Pons (tissue), 1 donor: Measurements from ENCODE around the gene GFRA1.
"Not testable (repeated sequence)": the region's sequence is repeated elsewhere in the genome, so short reads cannot be mapped to it uniquely, and the experiment has no call there.

Source experiments
- DNase-seq: peaks from one replicate; pipeline ENCODE4 v3.0.0-alpha.2; 2016; ENCODE audit warnings: low spot score

The GFRA1 gene

DNA sequence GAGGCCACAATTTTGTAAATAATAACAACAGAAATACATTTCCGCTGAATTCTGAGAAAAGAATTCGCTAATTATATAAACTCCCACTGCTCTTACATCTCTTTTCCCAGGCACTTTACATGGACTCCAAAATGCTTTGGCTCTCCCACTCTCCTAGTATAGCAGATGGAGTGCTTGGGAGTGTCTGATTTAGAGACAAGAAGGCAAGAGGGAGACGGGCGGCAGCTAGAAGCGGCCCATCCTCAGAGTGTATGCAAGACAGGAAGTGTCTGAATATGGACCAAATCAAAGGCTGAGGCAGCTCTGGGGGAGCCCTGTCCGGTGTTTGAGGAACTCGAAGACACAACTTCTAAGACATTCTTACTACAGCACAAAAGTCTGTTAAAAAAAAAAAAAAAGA is 212.1 kb downstream of the GFRA1 start:
- DNase-seq = no peak

DNA sequence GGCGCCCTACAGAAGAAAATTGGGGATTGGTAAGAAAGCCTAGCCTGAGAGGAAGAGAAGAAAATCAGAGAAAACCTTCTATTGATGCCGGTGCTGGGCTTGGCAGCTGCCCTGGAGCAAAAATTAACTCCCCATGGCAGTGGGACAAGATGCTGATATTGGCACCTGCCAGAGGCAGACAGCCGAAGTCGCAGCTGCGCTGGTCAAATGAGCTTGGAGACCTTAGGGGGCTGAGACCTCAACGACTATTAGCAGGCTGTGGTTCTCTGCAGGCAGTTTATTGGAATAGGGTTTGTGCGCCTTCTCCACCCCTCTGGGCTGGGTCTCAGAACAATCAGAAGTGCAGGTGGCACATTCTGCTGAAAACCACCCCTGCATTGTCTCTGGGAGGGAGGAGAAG is 213.7 kb downstream of the GFRA1 start:
- no peak for DNase-seq

DNA sequence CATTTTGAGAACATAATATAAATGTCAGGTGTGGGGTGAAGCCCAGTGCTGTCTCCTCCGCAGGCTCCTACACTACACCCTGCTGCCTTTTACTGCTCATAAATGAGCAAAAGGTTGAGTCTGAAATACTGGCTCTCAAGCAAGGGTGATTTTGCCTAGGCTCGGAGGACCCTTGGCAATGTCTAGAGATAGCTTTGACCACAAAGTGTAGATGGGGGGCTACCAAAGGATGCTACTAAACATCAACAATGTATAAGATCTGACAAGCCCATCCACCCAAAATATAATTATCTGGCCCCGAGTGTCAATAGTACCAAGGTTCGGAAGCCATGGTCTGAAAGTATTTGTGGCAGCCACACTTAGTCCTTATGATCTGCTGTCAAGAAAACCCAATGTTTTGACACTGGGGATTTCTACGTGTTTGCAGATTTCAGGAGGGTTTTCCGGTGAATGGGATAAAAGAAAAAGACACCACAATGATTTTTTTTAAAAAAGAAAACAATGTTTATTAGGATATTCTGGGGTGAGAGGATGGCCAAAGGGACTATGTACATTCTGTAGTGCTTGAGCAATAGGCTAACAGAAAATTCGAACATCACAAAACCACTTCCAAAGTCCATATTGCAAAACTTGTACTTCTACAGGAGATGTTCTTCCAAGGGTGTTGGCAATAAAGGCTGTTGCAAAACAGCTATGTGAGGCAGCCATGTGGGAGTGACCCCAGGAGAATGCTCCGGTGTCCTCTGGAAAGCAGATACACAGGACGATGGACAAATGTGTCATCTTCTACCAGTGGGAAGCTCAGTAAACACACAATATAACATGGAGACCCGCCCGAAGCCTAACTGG is 216.3 kb downstream of the GFRA1 start:
- no peak for DNase-seq

DNA sequence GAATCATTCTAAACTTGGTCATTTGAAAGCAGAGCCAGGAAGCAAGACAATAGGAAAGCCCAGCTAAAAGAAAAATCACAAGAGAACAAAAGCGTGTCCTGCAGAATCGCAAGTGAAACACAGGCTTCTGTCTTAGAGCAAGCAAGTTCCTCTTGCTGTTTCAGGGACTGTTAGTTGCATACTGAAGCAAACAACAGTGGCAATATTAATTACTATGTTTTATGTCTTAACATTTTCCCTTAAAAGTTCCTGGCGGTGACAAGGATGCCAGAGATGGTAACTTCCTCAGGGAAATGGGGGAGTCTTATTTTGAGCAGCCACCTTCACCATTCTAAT is 217.1 kb downstream of the GFRA1 start:
- no peak for DNase-seq

DNA sequence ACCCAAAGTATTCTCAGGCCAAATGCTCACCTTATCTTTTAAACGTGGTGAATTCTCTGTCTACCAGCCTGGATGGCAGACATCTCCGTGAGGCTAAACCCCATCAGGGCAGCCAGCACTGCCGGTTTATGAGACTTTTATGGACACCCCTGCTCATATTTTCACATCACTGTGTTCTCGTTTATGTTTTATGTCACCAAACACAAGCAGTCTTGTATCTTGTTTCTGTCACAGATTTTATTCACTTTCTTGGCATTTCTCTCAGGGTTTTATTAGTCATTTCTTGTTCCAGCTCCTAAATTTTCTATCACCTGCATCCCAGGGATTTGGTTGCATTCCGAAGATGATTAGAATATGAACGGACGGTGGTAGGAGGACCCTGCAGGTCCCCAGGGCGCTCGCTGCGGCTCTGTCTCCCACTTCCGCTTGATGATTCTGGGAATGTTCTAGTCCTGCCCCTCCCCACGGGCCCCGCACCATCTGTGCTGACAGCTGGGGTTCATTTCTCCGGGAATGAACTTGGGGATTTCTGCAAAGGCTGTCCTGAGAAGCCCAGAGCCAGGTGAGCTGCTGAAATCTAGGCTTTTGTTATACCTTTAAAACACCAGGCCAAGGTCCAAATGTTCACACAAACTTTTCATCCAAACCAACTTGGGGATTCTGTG is 217.6 kb downstream of the GFRA1 start:
- DNase-seq = no peak

DNA sequence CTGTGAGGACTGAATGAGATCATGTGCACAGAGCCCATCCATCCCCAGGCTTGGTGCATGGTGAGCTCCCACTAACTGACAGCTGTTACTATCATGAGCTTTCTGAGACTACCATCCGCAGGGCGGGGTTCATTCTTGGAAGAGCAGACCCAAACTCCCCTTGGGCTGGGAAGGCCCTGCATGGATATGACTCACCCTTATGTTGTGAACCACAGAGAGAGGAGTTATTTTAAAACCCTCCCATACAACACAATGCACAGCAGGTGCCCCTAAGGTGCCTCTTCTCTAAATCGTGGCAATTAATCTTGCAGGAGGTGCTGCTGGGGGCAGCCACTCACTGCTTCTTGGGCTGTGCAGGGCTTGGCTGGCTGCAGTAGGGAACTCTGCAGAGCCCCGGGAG is 219.1 kb downstream of the GFRA1 start:
- DNase-seq = no peak

DNA sequence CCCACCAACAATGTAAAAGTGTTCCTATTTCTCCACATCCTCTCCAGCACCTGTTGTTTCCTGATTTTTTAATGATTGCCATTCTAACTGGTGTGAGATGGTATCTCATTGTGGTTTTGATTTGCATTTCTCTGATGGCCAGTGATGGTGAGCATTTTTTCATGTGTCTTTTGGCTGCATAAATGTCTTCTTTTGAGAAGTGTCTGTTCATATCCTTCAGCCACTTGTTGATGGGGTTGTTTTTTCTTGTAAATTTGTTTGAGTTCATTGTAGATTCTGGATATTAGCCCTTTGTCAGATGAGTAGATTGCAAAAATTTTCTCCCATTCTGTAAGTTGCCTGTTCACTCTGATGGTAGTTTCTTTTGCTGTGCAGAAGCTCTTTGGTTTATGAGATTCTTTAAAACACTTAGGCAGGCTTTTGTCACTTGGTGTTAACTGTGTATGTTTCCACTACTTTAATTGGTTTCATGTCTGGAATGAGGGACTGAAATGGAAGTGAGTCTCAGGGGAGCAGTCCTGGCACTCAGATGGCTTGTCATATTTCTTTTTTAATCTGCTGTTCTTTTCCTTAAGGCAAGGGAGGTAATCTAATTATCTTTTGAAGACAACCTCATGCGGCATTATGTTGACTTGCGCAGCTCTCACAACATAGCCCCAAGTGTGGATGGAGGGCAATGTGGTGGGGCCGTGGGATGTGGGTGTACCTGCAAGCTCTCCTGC is 219.8 kb downstream of the GFRA1 start:
- DNase-seq = not testable (repeated sequence)

DNA sequence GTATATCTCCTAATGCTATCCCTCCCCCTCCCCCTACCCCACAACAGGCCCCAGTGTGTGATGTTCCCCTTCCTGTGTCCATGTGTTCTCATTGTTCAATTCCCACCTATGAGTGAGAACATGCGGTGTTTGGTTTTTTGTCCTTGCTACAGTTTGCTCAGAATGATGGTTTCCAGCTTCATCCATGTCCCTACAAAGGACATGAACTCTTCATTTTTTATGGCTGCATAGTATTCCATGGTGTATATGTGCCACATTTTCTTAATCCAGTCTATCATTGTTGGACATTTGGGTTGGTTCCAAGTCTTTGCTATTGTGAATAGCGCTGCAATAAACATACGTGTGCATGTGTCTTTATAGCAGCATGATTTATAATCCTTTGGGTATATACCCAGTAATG is 220.5 kb downstream of the GFRA1 start:
- DNase-seq = not testable (repeated sequence)

DNA sequence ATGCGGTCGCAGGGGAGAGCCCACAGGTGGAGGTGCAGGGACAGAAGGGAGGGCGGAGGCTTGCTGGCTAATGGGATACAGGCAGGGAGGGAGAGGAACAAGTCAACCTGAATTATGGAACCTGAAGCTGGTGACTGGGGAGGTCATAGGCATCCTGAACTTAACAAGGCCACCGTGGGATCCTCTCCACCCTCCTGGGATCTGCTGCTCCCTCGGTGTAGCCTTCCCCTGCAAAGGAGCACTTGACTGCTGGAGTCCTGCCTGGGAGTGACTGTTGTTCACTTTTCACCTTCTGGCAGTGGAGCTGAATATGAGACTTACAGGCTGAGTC is 223.1 kb downstream of the GFRA1 start:
- no peak for DNase-seq

DNA sequence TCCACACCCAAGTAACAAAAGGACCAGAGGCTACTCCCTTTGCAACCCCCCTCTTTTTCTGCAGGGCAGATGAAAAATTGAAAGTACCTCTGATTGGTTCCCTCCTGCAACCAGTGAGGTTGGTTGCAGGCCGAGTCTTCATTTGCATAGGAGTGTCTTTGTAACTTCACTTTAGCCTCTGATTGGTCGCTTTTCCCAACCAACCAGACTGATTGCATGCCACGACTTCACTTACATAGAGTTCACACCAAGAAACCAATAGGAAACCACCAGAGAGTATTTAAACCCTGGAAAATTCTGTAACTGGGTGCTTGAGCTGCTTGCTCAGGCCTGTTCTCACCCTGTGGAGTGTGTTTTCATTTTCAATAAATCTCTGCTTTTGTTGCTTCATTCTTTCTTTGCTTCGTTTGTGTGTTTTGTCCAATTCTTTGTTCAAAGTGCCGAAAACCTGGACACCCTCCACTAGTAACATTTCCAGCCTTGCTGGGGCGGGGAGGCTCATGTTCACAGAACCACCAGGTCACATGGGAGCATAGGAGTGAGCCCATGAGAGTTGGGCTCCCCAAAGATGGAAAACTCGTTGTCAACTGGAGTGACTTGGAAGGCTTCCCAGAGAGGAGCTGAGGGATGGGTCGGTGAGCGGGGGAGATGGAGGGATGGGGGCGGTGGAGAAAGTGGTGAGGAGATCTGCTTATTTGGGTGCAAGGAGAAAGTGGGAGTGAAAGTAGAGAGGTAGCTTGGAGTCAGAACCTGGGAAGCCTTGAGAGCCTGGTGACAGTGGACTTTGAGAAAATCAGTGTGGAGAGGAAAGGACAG is 223.6 kb downstream of the GFRA1 start:
- no peak for DNase-seq

DNA sequence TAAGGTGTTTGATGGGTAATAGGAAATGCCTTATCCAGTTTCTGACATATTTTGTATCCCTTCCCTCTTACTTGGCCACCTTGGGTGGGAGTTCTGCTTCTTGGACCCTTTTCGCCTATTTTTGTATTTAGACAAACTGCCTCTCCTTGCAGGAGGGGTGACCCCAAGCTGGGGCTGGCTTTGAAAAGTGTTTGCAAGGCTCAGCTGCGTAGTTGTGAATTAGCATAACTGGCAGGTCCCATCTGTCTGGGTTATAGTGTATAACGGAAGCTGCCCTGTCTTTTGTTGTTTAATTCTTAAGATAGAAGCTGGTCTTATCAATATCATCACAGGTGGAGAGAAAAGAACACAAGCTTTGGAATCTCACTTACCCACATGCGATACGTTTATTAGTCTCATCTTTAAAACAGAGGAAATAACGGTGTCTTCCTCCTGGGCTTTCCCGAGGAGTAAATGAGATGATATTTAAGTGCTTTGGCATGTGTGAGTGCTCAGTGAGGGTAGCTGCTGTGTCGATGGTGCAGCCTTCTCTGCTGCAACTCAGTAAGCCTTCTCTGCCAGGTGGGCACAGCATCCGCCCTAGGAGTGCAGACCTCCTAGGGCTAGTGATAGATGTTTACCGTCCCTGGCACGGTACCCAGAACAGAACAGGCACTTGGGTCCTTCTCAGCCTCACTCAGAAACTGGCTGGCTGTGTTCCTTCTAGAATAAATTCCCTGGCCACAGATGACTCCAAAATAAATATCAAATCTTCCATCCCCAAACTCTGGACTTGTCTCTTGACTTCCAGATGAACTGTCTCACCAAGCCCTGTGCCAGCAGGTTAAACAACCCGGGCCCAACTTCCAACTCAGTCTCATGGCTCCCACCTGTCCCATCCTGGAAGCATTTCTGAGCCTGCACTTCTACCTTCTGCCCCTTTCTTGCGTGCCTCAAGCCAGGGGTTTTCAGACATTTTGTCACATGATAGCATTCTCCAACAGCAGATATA is 227.3 kb downstream of the GFRA1 start:
- no peak for DNase-seq

DNA sequence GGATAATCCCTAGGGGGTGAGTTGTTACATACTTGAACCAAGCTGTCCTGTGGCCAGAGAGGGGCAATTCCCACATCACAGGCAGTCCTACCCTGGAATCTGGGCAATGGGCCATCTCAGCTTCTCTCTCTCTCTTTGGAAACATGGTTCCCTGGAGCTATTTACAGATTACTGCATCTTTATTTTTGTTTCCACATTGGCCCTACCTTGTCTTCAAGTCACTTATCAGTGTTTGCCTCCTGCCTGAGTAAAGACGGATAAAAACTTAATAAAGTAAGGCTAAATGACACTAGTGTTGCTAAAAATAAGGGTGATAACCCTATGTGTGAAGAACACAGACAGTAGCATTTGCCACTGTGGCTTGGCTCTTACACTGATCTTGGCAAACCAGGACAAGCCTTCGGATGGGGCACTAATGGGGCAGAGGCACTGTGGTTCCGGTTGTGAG is 228.2 kb downstream of the GFRA1 start:
- no peak for DNase-seq

DNA sequence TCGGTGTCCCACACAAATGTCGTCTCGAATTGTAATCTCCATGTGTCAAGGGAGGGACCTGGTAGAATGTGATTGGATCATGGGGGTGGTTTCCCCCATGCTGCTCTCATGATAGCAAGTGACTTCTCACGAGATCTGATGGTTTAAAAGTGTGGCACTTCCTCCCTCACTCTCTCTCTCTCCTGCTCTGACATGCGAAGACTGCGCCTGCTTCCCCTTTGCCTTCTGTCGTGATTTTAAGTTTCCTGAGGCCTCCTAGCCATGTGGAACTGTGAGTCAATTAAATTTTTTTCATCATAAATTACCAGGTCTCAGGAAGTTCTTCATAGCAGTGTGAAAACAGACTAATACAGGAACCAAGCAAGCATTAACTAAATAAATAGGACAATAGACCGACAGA is 229.1 kb downstream of the GFRA1 start:
- DNase-seq = no peak

DNA sequence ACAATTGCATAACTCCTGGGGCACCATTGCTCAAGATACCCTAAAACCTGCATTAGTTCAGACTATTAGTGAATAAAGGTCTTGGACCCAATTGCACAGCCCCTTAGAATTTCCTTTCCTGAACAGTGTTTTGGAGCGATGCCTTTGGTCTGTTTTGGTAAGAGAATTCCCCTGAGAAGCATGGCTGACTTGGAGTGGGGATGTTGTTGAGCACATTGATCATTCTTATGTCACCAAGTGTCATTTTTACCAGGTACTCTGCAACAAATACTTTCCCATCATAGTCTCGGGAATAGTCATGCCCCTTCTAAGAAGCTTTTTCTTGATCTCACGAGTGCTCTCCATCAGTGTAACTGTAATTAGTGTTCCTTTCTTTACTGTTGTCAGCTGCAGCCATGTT is 229.7 kb downstream of the GFRA1 start:
- DNase-seq = no peak

DNA sequence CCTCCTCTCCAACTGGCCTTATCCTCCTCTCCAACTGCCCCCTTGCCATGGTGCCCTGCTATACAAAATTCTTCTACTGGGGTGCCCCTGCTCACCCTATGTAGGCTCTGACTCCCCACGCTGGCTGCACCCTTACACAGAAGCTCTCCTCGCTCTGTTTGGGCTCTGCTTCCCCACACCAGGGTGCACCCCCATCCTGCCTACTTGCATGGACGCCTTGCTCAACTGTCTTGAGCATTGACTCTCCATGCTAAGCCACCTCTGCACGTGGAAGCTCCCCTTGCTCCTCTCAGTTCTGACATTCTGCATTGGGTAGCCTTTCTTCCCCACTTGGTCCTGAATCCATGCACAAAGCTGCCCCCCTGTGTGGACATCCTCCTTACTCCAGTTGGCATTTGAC is 231.1 kb downstream of the GFRA1 start:
- DNase-seq = no peak

DNA sequence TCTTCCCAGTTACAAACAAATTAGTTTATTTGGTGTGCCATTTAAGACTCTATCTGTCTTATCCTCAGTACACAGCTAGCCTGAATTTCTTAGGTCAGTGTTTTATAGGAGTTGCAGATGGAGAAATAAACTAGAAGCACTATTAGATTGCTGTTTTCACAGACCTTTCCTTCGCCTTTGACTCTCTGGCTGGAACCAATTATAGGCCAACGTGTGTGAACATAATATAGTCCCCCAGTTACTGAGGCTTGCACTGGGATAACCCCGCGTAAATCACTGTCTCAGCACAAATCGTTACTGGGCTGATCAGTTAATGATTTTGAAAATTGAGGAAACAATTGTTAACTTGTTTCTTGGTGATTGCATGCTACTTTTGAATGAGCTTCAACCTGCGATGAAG is 233.4 kb downstream of the GFRA1 start:
- no peak for DNase-seq

DNA sequence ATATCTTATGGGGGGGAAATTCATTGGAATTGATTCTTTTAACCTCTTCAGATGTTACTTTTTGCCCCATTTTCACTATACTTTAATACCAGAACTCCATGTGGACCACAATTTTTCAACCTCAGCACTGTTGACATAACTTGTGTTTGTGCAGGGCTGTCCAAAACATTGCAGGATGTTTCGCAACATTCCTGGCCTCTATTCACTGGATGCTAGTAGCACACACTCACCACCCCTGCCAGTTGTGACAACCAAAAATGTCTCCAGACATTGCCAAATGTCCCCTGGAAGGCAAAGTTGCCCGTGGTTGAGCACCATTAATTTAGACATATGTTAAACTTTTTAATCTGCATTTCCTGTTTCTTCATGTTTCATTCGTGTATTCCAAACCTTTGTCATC is 234.7 kb downstream of the GFRA1 start:
- no peak for DNase-seq

DNA sequence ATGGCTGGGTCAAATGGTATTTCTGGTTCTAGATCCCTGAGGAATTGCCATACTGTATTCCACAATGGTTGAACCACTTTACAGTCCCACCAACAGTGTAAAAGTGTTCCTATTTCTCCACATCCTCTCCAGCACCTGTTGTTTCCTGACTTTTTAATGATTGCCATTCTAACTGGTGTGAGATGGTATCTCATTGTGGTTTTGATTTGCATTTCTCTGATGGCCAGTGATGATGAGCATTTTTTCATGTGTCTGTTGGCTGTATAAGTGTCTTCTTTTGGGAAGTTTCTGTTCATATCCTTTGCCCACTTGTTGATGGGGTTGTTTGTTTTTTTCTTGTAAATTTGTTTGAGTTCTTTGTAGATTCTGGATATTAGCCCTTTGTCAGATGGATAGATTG is 237.6 kb downstream of the GFRA1 start:
- DNase-seq = not testable (repeated sequence)

DNA sequence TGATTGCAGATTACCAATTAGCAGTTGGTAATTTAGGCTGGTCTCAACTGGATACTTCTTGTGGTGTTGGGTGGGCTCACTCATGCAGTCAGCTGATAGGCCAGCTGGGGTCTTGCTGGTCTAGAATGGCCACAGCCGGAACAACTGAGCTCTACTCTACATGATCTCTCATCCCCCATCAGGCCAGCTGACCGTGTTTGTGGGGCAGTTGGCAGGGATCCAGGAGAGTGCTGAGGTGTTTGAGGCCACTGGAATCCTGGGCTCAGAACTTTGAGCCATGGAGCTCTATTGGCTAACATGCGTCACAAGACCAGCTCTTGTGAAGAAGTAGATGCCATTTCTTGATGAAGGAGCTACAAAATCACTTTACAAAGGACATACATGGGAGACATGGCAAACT is 242.4 kb downstream of the GFRA1 start:
- no peak for DNase-seq

DNA sequence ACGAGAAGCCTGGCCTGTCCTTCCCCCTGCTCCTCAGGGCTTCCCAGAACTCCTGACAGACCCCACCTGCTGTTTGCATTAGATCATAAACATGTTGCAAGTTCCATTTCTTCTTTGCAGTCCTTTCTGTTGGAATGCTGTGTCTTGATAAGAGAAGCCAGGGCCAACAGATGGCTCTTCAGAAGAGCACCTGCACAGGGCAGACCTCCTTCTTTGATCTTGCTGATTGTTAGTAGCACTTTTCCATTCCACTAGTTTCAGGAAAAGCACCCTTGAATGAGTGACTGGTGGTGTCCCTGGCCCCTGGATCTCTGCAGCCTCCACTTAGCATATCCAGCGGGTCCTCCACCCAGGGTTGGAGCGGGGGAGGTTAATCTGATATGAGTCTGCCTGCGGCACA is 243.2 kb downstream of the GFRA1 start:
- DNase-seq = no peak

DNA sequence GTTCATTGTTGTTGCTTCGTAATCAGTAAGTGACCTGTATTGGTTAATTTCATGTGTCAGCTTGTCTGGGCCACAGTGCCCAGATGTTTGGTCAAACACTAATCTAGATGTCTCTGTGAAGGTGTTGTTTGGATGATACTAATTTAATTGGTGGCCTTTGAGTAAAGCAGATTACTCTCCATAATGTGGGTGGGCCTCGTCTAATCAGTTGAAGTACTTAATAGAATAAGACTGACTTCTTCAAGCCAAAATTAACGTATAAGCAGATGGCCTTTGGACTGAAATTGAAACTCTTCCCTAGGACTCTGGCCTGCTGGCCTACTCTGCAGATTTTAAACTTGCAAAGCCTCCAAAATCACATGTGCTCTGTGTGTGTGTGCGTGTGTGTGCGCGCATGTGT is 245.7 kb downstream of the GFRA1 start:
- DNase-seq = no peak
